ENCODE measurements around the gene REEP2. TPM values are rescaled to one million over a fixed set of nuclear protein-coding genes. Genes with fewer than 3 reads are reported as not detected.

The REEP2 gene
- total and polyA plus RNA-seq, 2 experiments from 2014 or later, result 20.5 to 29.8 TPM

DNA sequence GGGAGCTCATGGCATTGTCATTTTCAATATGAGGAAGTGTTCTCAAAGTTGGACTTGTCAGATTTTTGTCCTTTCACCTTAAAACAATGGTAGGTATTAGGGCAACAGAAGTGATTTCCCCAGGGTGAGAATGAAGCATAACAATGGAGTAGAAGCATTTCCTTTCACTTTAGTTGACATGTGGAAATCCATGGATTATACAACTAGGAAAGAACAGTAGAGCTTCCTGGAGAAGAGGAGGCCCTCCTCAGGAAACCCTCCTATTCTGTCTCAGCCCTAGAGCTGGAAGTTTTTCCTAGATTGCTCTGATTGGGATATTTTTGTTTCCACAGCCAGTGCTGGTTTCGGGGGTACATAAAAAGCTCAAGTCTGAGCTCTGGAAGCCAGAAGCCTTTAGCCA is 13.8 kb upstream of the REEP2 start (continued):
- TF ChIP-seq EZH2phosphoT487 (IDR thresholded peaks at IDR 0.05; ENCODE audit: unreplicated experiment) (no peak), CREB1 (CRISPR knock-in tag; IDR thresholded peaks at IDR 0.05; ENCODE audit: low read depth) (no peak), JUNB (IDR thresholded peaks at IDR 0.05; ENCODE audit: unreplicated experiment) (no peak), STAT1 (IDR thresholded peaks at IDR 0.05; ENCODE audit: unreplicated experiment) (no peak), ZNF331 (CRISPR knock-in tag; IDR thresholded peaks at IDR 0.05; ENCODE audit: low read depth) (no peak), POLR2AphosphoS5 (IDR thresholded peaks at IDR 0.05; ENCODE audit: low read depth) (no peak), NANOG (IDR thresholded peaks at IDR 0.05; ENCODE audit: borderline replicate concordance) (no peak)

DNA sequence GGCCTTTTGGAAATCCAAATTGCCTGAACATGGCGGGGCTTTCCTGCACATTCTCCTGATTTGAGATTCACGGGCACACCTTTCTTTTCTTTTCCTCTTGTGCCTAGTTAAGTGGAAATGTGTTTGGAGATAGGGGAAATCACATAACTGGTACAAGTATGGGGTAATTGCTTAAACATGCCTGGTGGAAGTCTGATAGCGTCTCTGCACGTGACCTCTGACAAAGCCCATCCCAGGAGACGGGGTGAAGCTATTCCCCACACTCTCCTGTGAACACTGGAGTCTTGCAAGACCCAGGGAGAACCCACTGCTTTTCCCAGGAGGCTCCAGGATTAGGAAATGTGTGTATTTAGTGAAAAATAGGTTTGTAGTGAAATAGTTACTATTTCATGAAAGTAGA is 2.9 kb upstream of the REEP2 start:
- Histone ChIP-seq H3K4me2 (no peak overlapping the region), H3K27me3 (ENCODE audit: insufficient read depth) (no peaks in the 10 kb centered on the region; the same call in 1 of the 2 replicates), H3K4me3 (no peak overlapping the region), H3F3A (replicated peaks; ENCODE audit: low read depth) (peaks cover 19% of the 10 kb centered on the region), H3K36me3 (ENCODE audit: insufficient read depth) (peaks cover 23% of the 10 kb centered on the region), H2AFZ (no peak overlapping the region), H3K79me2 (replicated peaks; ENCODE audit: insufficient read depth) (no peaks in the 10 kb centered on the region), H3K9me2 (ENCODE audit: insufficient read depth) (no peaks in the 10 kb centered on the region), H3K27ac (ENCODE audit: low read depth) (no peak overlapping the region), H4K20me1 (replicated peaks; ENCODE audit: insufficient read depth) (no peaks in the 10 kb centered on the region; the same call in 1 of the 2 replicates), H3K4me1 (ENCODE audit: insufficient read depth) (peaks cover 11% of the 10 kb centered on the region)
- no peaks in the 10 kb centered on the region for H3K9me3 Mint-ChIP-seq
- DNase-seq (ENCODE audit: low spot score), result no peak
- H3K4me1 Mint-ChIP-seq, result peaks cover 26% of the 10 kb centered on the region
- peaks cover 35% of the 10 kb centered on the region for H3K36me3 Mint-ChIP-seq (ENCODE audit: low read depth)
- ATAC-seq, result no peak
- no peak overlapping the region for H3K27ac Mint-ChIP-seq
- H3K27me3 Mint-ChIP-seq (ENCODE audit: insufficient read depth, low read depth, poor library complexity), result peaks cover 22% of the 10 kb centered on the region
- H3K4me3 Mint-ChIP-seq, result no peak overlapping the region
- no peak for TF ChIP-seq ZNF114 (CRISPR knock-in tag; IDR thresholded peaks at IDR 0.05)
- TF ChIP-seq, protein P1, sequence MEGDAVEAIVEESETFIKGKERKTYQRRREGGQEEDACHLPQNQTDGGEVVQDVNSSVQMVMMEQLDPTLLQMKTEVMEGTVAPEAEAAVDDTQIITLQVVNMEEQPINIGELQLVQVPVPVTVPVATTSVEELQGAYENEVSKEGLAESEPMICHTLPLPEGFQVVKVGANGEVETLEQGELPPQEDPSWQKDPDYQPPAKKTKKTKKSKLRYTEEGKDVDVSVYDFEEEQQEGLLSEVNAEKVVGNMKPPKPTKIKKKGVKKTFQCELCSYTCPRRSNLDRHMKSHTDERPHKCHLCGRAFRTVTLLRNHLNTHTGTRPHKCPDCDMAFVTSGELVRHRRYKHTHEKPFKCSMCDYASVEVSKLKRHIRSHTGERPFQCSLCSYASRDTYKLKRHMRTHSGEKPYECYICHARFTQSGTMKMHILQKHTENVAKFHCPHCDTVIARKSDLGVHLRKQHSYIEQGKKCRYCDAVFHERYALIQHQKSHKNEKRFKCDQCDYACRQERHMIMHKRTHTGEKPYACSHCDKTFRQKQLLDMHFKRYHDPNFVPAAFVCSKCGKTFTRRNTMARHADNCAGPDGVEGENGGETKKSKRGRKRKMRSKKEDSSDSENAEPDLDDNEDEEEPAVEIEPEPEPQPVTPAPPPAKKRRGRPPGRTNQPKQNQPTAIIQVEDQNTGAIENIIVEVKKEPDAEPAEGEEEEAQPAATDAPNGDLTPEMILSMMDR (conservative IDR thresholded peaks at IDR 0.05; ENCODE audit: low read depth in 2 of 2), result no peak

DNA sequence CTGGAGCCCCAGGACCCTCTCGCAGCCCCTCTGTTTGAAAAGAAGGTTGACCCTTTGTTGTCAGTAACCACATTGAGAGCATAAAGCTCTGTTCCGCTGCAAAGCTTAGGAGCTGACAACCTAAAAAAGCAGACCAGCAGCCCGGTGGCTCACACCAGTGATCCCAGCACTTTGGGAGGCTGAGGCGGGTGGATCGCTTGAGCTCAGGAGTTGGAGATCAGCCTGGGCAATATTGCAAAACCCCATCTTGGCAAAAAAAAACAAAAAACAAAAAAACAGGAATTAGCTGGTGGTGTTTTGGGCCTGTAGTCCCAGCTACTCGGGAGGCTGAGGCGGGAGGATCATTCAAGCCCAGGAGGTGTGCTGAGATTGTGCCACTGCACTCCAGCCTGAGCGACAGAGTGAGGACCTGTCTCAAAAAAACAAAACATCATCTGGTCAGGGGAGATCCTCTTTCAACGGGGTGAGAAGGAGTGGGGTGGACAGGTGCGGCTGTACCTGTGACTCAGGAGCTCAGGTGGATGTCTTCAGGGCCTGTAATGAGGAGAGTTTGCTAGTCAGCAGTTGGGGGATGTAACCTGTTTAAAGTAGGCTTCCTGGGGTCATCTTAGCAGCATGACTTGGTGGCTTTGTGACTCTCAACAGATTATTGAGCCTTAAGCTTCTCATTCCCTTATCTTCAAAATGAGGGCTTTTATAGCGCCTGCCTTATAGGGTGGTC is 694 bp upstream of the REEP2 start:
- Histone ChIP-seq H3F3A (replicated peaks; ENCODE audit: low read depth) (peaks cover 19% of the 10 kb centered on the region), H3K36me3 (ENCODE audit: insufficient read depth) (peaks cover 10% of the 10 kb centered on the region), H4K20me1 (replicated peaks; ENCODE audit: insufficient read depth) (no peaks in the 10 kb centered on the region), H3K79me2 (replicated peaks; ENCODE audit: insufficient read depth) (no peaks in the 10 kb centered on the region), H2AFZ (peak overlapping the region; percentile 73; the same call in 1 of the 2 replicates), H3K4me2 (peak overlapping the region; percentile 100), H3K27me3 (ENCODE audit: insufficient read depth) (no peaks in the 10 kb centered on the region; the same call in 1 of the 2 replicates), H3K9me2 (ENCODE audit: insufficient read depth) (no peaks in the 10 kb centered on the region), H3K27ac (ENCODE audit: low read depth) (peak overlapping the region; percentile 45; the same call in 1 of the 2 replicates), H3K4me1 (ENCODE audit: insufficient read depth) (peaks cover 11% of the 10 kb centered on the region), H3K4me3 (peak overlapping the region; percentile 86)
- peak; percentile 5 for ATAC-seq
- DNase-seq (ENCODE audit: low spot score), result no peak
- H3K4me3 Mint-ChIP-seq, result peak overlapping the region; percentile 84
- H3K27ac Mint-ChIP-seq, result 0 out of 2 replicates have a peak overlapping the region, but pooled peaks have one; percentile 30
- peaks cover 24% of the 10 kb centered on the region for H3K36me3 Mint-ChIP-seq (ENCODE audit: low read depth)
- H3K4me1 Mint-ChIP-seq, result peaks cover 29% of the 10 kb centered on the region
- no peaks in the 10 kb centered on the region for H3K9me3 Mint-ChIP-seq
- TF ChIP-seq, protein P2, sequence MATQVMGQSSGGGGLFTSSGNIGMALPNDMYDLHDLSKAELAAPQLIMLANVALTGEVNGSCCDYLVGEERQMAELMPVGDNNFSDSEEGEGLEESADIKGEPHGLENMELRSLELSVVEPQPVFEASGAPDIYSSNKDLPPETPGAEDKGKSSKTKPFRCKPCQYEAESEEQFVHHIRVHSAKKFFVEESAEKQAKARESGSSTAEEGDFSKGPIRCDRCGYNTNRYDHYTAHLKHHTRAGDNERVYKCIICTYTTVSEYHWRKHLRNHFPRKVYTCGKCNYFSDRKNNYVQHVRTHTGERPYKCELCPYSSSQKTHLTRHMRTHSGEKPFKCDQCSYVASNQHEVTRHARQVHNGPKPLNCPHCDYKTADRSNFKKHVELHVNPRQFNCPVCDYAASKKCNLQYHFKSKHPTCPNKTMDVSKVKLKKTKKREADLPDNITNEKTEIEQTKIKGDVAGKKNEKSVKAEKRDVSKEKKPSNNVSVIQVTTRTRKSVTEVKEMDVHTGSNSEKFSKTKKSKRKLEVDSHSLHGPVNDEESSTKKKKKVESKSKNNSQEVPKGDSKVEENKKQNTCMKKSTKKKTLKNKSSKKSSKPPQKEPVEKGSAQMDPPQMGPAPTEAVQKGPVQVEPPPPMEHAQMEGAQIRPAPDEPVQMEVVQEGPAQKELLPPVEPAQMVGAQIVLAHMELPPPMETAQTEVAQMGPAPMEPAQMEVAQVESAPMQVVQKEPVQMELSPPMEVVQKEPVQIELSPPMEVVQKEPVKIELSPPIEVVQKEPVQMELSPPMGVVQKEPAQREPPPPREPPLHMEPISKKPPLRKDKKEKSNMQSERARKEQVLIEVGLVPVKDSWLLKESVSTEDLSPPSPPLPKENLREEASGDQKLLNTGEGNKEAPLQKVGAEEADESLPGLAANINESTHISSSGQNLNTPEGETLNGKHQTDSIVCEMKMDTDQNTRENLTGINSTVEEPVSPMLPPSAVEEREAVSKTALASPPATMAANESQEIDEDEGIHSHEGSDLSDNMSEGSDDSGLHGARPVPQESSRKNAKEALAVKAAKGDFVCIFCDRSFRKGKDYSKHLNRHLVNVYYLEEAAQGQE (IDR thresholded peaks at IDR 0.05; ENCODE audit: unreplicated experiment), result no peak
- TF ChIP-seq STAT1 (IDR thresholded peaks at IDR 0.05; ENCODE audit: unreplicated experiment) (no peak), ZNF114 (CRISPR knock-in tag; IDR thresholded peaks at IDR 0.05) (no peak)
- peaks cover 24% of the 10 kb centered on the region for H3K27me3 Mint-ChIP-seq (ENCODE audit: insufficient read depth, low read depth, poor library complexity)

All from GM23338 (cell line).